PC-3 (cell line): ENCODE data around the gene SH3BGR. TPM values are rescaled to one million over a fixed set of nuclear protein-coding genes. Genes with fewer than 3 reads are reported as not detected.

Source experiments
- ATAC-seq: fragments of 200-7000 bp; cut with Tn5 transposase; 2 replicates; pipeline ENCODE4 v1.9.1; 2020; ENCODE audit warnings: mild to moderate bottlenecking, moderate library complexity
- BruUV-seq: library from RNA; stranded (reverse); fragments of 400-500 nt; replicated peaks from 2 replicates; lab custom pipeline; 2021; lab: Mats Ljungman, UMichigan
- CTCF ChIA-PET: fragments of 300-600 bp; sonication (Branson Sonifier 250); formaldehyde crosslinking; loops from one replicate; lab custom pipeline; 2022; ENCODE audit warnings: antibody characterized with exemption; lab: Charles Lee
- POLR2A ChIA-PET: fragments of 300-600 bp; sonication (Branson Sonifier 250); formaldehyde crosslinking; loops from one replicate; lab custom pipeline; 2022; ENCODE audit warnings: antibody characterized with exemption; ENCODE audit not compliant: unreplicated experiment; lab: Charles Lee
- DNase-seq: peaks from one replicate; pipeline ENCODE4 v3.0.0-alpha.2; 2015
- H2AFZ ChIP-seq: fragments of 300-600 bp; sonication (generic); 2 replicates; pipeline ENCODE4 v1.6.0; 2016; ENCODE audit warnings: antibody characterized with exemption, low read length
- H3F3A ChIP-seq: fragments of 300-600 bp; sonication (generic); one replicate; pipeline ENCODE4 v1.6.0; 2017; ENCODE audit warnings: antibody characterized with exemption, low read length, control low read depth, mild to moderate bottlenecking; ENCODE audit not compliant: unreplicated experiment
- H3K27ac ChIP-seq: fragments of 300-600 bp; sonication (generic); 2 replicates; pipeline ENCODE4 v1.5.1; 2016; ENCODE audit warnings: mild to moderate bottlenecking, low read length
- H3K27me3 ChIP-seq: fragments of 300-600 bp; sonication (generic); 2 replicates; pipeline ENCODE4 v1.6.1; 2016; ENCODE audit warnings: low read length, mixed read lengths
- H3K36me3 ChIP-seq: fragments of 300-600 bp; sonication (generic); 2 replicates; pipeline ENCODE4 v1.6.1; 2016; ENCODE audit warnings: low read depth, mixed run types, low read length, mixed read lengths
- H3K4me1 ChIP-seq: fragments of 300-600 bp; sonication (generic); 2 replicates; pipeline ENCODE4 v1.5.1; 2016; ENCODE audit warnings: low read length; ENCODE audit not compliant: insufficient read depth
- H3K4me2 ChIP-seq: fragments of 300-600 bp; sonication (generic); 2 replicates; pipeline ENCODE4 v1.6.0; 2016; ENCODE audit warnings: low read length
- H3K4me3 ChIP-seq: fragments of 300-600 bp; sonication (generic); 2 replicates; pipeline ENCODE4 v1.5.1; 2016; ENCODE audit warnings: mild to moderate bottlenecking, low read length, mixed read lengths
- H3K79me2 ChIP-seq: fragments of 300-600 bp; sonication (generic); 2 replicates; pipeline ENCODE4 v1.6.1; 2017; ENCODE audit warnings: low read length, mixed read lengths
- H3K9ac ChIP-seq: fragments of 300-600 bp; sonication (generic); 2 replicates; pipeline ENCODE4 v1.6.0; 2016; ENCODE audit warnings: mild to moderate bottlenecking, low read length
- H3K9me2 ChIP-seq: fragments of 300-600 bp; sonication (generic); replicated peaks from 2 replicates; pipeline ENCODE4 v1.6.1; 2016; ENCODE audit warnings: mixed run types, low read length, mixed read lengths
- H3K9me3 ChIP-seq: fragments of 300-600 bp; sonication (generic); 2 replicates; pipeline ENCODE4 v1.6.1; 2016; ENCODE audit warnings: low read length, mixed read lengths
- H4K20me1 ChIP-seq: fragments of 300-600 bp; sonication (generic); 2 replicates; pipeline ENCODE4 v1.6.1; 2016; ENCODE audit warnings: low read length, mixed read lengths
- EZH2 ChIP-seq: fragments of 300-600 bp; sonication (generic); IDR thresholded peaks from one replicate; pipeline ENCODE4 v1.6.1; 2017; ENCODE audit warnings: antibody characterized with exemption, mild to moderate bottlenecking, low read length; ENCODE audit not compliant: unreplicated experiment
- EZH2phosphoT487 ChIP-seq: fragments of 300-600 bp; sonication (generic); IDR thresholded peaks from 2 replicates; pipeline ENCODE4 v1.6.1; 2018; ENCODE audit warnings: mild to moderate bottlenecking, antibody characterized with exemption, low read length, borderline replicate concordance
- intact Hi-C: fragments of 100-400 bp; cut with micrococcal nuclease; formaldehyde crosslinking; loops from 2 replicates; pipeline ENCODE4 v1.9.0; 2023
- total RNA-seq: library from RNA; depleted of rRNA; stranded (reverse); fragments of >200 nt; gene quantifications from 2 replicates; pipeline ENCODE4 v1.2.3, GENCODE V29; 2014
- TF ChIP-seq, protein P1 (sequence below): fragments of 300-600 bp; sonication (generic); conservative IDR thresholded peaks from 2 replicates; pipeline ENCODE4 v1.5.1; 2017; ENCODE audit warnings: antibody characterized with exemption, low read depth, mild to moderate bottlenecking, low read length

The SH3BGR gene
- total RNA-seq, 1 experiment from 2014 or later: 1.3 TPM

DNA sequence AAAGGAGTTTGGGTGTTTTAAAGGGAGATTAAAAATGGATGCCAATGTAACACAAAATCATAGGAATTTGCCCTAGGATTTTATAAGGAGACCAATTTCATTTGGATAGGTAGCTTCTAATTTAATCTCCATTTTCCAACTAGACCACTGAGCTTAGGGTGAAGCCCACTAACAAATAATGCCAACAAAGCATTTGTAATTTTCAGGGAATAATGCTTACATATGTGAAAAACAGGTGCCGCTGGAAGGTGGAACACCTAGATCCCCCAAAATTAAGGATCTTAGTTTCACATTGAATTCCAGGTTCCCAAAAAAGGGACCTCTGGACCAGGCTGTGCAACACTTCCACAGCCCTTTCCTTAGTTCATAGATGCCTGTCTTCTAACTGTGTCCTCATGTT, 94.8 kb downstream of the SH3BGR start:
- no peaks in the 10 kb centered on the region for H4K20me1 ChIP-seq
- no peaks in the 10 kb centered on the region for H3F3A ChIP-seq
- peaks cover 3% of the 10 kb centered on the region; the same call in 1 of the 2 replicates for H3K27me3 ChIP-seq
- no peak overlapping the region for H2AFZ ChIP-seq
- no peaks in the 10 kb centered on the region for H3K9me2 ChIP-seq
- no peak overlapping the region for H3K4me2 ChIP-seq
- no peaks in the 10 kb centered on the region for H3K36me3 ChIP-seq
- no peak for DNase-seq
- no peak overlapping the region for H3K4me3 ChIP-seq
- no peaks in the 10 kb centered on the region for H3K79me2 ChIP-seq
- no peak for ATAC-seq
- intact Hi-C loops: loop anchor here (10.0 kb wide), 1 partner anchor 68 kb away; the partner anchor contains the start of gene B3GALT5
- no peaks in the 10 kb centered on the region for H3K4me1 ChIP-seq
- no peak overlapping the region for H3K9ac ChIP-seq
- peaks cover 3% of the 10 kb centered on the region; the same call in 1 of the 2 replicates for H3K9me3 ChIP-seq
- BruUV-seq: no TSS peak
- H3K27ac ChIP-seq: no peak overlapping the region
- CTCF ChIA-PET: no interaction called here
- TF ChIP-seq EZH2phosphoT487 (no peak), EZH2 (no peak)
- TF ChIP-seq, protein P1, sequence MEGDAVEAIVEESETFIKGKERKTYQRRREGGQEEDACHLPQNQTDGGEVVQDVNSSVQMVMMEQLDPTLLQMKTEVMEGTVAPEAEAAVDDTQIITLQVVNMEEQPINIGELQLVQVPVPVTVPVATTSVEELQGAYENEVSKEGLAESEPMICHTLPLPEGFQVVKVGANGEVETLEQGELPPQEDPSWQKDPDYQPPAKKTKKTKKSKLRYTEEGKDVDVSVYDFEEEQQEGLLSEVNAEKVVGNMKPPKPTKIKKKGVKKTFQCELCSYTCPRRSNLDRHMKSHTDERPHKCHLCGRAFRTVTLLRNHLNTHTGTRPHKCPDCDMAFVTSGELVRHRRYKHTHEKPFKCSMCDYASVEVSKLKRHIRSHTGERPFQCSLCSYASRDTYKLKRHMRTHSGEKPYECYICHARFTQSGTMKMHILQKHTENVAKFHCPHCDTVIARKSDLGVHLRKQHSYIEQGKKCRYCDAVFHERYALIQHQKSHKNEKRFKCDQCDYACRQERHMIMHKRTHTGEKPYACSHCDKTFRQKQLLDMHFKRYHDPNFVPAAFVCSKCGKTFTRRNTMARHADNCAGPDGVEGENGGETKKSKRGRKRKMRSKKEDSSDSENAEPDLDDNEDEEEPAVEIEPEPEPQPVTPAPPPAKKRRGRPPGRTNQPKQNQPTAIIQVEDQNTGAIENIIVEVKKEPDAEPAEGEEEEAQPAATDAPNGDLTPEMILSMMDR: no peak
- POLR2A ChIA-PET: no interaction called here

DNA sequence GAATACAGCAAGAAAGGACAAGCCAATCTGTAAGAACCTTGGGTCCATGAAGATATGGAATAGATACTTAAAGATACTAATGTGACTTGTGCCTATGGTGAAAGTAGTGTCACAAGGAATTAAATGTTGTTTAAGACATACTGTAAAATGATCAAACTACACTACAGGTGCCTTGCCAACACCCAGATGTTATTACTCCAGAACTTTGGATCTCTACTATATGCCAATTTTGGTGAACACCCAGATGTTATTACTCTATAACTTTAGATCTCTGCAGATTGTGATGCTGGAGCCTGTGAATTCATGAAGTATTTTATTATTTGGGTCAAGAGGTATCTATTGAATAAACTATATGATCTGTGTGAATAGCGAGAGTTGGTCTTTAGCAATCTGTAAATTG, 101.1 kb downstream of the SH3BGR start:
- POLR2A ChIA-PET: no interaction called here
- ATAC-seq: no peak
- TF ChIP-seq EZH2phosphoT487 (no peak), EZH2 (no peak)
- TF ChIP-seq, protein P1: no peak
- H3K9me3 ChIP-seq: peaks cover 4% of the 10 kb centered on the region; the same call in 1 of the 2 replicates
- BruUV-seq: no TSS peak
- no peak overlapping the region for H3K4me2 ChIP-seq
- H3K9ac ChIP-seq: no peak overlapping the region
- DNase-seq: no peak
- intact Hi-C loops: no loop called here
- no peaks in the 10 kb centered on the region for H3K9me2 ChIP-seq
- H3K36me3 ChIP-seq: no peaks in the 10 kb centered on the region
- no peaks in the 10 kb centered on the region for H4K20me1 ChIP-seq
- no peak overlapping the region for H3K4me3 ChIP-seq
- H3F3A ChIP-seq: no peaks in the 10 kb centered on the region
- CTCF ChIA-PET: no interaction called here
- no peaks in the 10 kb centered on the region for H3K79me2 ChIP-seq
- H3K27ac ChIP-seq: no peak overlapping the region
- no peak overlapping the region for H2AFZ ChIP-seq
- H3K4me1 ChIP-seq: no peaks in the 10 kb centered on the region
- H3K27me3 ChIP-seq: peaks cover 16% of the 10 kb centered on the region; the same call in 1 of the 2 replicates

DNA sequence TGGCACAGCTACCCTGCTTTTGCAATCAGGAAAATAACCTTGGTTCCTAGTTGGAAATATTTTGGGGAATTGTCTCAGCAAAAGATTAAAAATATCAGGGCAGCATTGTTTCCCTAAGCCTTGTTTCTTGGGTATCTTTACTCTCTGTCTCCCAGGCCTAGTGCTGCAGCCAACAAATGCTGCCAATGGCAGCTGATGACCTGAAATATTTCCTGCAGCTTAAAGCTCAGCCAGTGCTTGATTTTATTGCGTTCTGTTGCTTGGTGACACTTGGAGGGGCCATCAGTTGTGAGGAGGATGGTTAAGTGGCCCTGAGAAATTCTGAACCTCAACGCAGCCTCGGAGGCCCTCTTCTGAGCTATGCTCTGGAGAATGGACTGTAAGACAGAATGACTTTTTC, 101.6 kb downstream of the SH3BGR start:
- POLR2A ChIA-PET: no interaction called here

More for the DNA sequence above, 101.6 kb downstream of the SH3BGR start:
- Histone ChIP-seq H3K9me3 (peaks cover 4% of the 10 kb centered on the region; the same call in 1 of the 2 replicates), H3K4me1 (no peaks in the 10 kb centered on the region), H3K27me3 (peaks cover 16% of the 10 kb centered on the region; the same call in 1 of the 2 replicates), H3K36me3 (no peaks in the 10 kb centered on the region), H3F3A (no peaks in the 10 kb centered on the region), H4K20me1 (no peaks in the 10 kb centered on the region), H3K4me3 (no peak overlapping the region), H3K27ac (no peak overlapping the region), H3K9me2 (no peaks in the 10 kb centered on the region), H3K4me2 (no peak overlapping the region), H3K9ac (no peak overlapping the region), H3K79me2 (no peaks in the 10 kb centered on the region), H2AFZ (no peak overlapping the region)
- ATAC-seq (no peak), DNase-seq (no peak)
- CTCF ChIA-PET: no interaction called here
- no TSS peak for BruUV-seq
- TF ChIP-seq, protein P1: no peak
- no peak for TF ChIP-seq EZH2phosphoT487
- TF ChIP-seq EZH2: no peak
- intact Hi-C loops: no loop called here
